Measurements from ENCODE around the gene DLEC1. TPM values are rescaled to one million over a fixed set of nuclear protein-coding genes. Genes with fewer than 3 reads are reported as not detected.

DLEC1 gene
- total and polyA plus RNA-seq, 7 experiments from 2014 or later = 0.41 to 9.4 (median 5.6) TPM

DNA sequence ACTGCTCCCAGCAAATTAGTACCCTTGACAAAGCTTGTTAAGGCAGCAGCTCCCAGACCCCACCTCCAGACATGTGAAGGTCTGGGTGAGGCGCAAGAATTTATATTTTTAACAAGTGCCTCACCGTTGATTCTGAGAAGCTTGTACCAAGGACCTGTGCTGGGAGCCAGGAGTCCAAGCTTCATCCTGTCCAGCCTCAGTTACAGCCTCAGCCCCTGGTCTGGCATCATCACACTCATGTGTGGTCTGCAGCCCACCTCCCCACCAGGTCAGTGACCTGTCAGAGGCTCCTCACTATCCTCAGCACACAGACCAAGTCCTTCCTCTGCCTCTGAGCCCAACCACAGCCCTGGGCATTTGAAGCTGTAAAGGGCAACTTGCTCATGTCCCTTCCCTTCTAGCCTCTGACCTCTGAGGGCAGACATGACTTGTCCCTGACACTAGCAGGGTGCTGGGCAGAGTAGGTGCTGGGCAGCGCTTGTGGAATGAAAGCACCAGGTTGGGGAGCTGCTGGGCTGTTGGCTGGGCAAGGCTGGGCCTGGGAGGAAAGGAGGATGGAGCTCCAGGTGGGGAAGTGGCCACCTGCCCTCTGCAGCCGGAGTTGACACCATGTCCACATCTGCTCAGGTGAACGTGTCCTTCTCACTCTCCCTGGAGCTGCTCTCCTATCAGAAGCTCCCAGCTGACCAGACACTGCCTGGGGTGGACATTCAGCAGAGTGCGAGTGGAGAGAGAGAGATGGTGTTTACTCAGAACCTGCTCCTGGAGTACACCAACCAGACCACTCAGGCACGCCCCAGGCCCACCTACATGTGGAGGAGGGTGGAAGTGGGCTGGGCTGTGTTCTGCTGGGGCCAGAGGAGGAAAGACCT lies 81.0 kb downstream of the DLEC1 start:
- intact Hi-C loops (cut with micrococcal nuclease) = loop anchor here (2.0 to 5.0 kb wide), 5 partner anchors 92 to 532 kb away; partner anchors contain the start of gene XYLB (in 2 of the 2)
- CTCF ChIA-PET = interaction anchor here (1.3 to 2.6 kb wide), 2 partner anchors 59 to 360 kb away, joined by 3 to 10 read pairs; no protein-coding TSS in a partner anchor
- Mint-ChIP-seq H3K4me1 (peaks cover 4 to 20% (median 9%) of the 10 kb centered on the region in 7 donors), H3K27me3 (no peaks in the 10 kb centered on the region), H3K4me3 (no peak overlapping the region), H3K36me3 (peaks cover 0 to 16% (median 11%) of the 10 kb centered on the region in 5 donors), H3K27ac (peak overlapping the region in 5 of 9 donors; percentile 14 to 90 (median 61)), H3K9me3 (no peaks in the 10 kb centered on the region)
- Histone ChIP-seq H3K27ac (ENCODE audit: low read depth, low read length) (no peak overlapping the region), H3K36me3 (ENCODE audit: control insufficient read depth in 2 of 3, insufficient read depth in 3 of 3, low read length in 3 of 3) (peaks cover 0 to 50% (median 7%) of the 10 kb centered on the region in 3 experiments), H3K27me3 (ENCODE audit: control insufficient read depth in 2 of 2, insufficient read depth in 2 of 2, low read length in 2 of 2) (no peaks in the 10 kb centered on the region), H3K4me3 (ENCODE audit: low read length) (no peak overlapping the region), H3K4me1 (ENCODE audit: control insufficient read depth in 2 of 2, insufficient read depth in 2 of 2, low read length in 2 of 2) (no peaks in the 10 kb centered on the region), H3K9me3 (ENCODE audit: control insufficient read depth in 2 of 3, low read length in 3 of 3) (no peaks in the 10 kb centered on the region)
- no peak for ATAC-seq
- POLR2A ChIA-PET = no interaction called here
- no peak for DNase-seq

DNA sequence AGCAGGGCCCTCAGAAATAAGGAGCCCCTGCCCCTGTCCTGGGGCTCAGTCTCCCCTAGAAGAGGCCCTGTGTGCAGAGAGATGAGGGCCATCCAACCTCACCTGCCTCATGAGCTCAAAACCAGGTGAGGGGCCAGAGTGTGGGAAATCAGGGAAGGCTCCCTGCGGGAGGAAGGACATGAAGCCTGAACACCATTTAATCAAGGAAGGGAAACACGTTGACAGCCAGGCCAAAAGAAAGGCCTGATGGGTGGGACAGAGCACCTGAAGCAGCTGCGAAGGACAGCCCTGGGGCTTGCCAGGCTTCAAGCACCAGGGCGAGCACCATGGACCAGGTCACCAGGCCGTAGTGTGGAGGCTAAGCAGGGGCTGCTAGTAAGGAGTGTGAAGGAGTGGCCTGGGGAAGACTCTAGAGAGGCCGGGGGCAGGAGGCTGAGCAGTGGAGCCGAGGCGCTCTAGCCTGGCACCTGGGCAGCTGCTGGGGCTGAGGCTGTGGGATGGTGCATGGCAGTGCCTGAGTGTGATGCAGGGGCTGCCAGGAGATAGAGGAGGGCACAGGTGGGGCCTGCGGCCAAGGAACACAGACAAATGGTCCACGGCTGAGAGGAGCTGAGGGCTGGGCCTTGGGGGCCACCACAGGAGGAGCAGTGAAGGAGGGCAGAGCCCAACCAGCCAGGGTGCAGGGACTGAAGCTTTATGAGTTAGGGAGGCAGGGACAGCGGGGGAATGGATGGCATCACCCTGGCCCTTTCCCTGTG lies 81.9 kb downstream of the DLEC1 start:
- Histone ChIP-seq H3K27me3 (ENCODE audit: control insufficient read depth in 2 of 2, insufficient read depth in 2 of 2, low read length in 2 of 2) (no peaks in the 10 kb centered on the region), H3K4me3 (ENCODE audit: low read length) (no peak overlapping the region), H3K9me3 (ENCODE audit: control insufficient read depth in 2 of 3, low read length in 3 of 3) (no peaks in the 10 kb centered on the region), H3K36me3 (ENCODE audit: control insufficient read depth in 2 of 3, insufficient read depth in 3 of 3, low read length in 3 of 3) (peaks cover 3 to 58% (median 7%) of the 10 kb centered on the region in 3 experiments), H3K27ac (ENCODE audit: low read depth, low read length) (no peak overlapping the region), H3K4me1 (ENCODE audit: control insufficient read depth in 2 of 2, insufficient read depth in 2 of 2, low read length in 2 of 2) (no peaks in the 10 kb centered on the region)
- intact Hi-C loops (cut with micrococcal nuclease) = no loop called here
- H3K27me3 Mint-ChIP-seq = no peaks in the 10 kb centered on the region
- peak overlapping the region in 2 of 9 donors; percentile 29 to 32 for H3K27ac Mint-ChIP-seq
- H3K36me3 Mint-ChIP-seq = peaks cover 0 to 24% (median 12%) of the 10 kb centered on the region in 5 donors
- POLR2A ChIA-PET = no interaction called here
- H3K9me3 Mint-ChIP-seq = no peaks in the 10 kb centered on the region
- ATAC-seq (no peak), DNase-seq (no peak)
- CTCF ChIA-PET = interaction anchor here (2.6 kb wide), 1 partner anchor 359 kb away, joined by 10 read pairs; no protein-coding TSS in a partner anchor
- no peak overlapping the region for H3K4me3 Mint-ChIP-seq
- H3K4me1 Mint-ChIP-seq = peaks cover 4 to 20% (median 10%) of the 10 kb centered on the region in 7 donors

DNA sequence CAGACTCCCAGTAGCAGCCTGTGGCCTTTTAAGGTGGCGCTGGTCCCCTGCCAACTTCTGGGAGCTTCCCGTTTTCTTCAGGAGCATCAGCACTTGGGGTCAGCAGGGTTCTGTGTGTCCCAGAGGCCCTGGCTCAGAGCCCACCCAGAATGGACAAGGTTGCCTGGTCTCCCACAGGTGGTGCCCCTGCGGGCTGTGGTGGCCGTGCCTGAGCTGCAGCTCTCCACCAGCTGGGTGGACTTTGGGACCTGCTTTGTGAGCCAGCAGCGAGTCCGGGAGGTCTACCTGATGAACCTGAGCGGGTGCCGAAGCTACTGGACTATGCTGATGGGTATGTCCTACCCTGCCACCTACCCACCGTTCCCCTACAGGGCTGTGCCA lies 82.4 kb downstream of the DLEC1 start:
- Mint-ChIP-seq H3K27ac (no peak overlapping the region), H3K27me3 (no peaks in the 10 kb centered on the region), H3K4me1 (peaks cover 4 to 20% (median 9%) of the 10 kb centered on the region in 7 donors), H3K9me3 (no peaks in the 10 kb centered on the region), H3K4me3 (no peak overlapping the region), H3K36me3 (peaks cover 0 to 25% (median 12%) of the 10 kb centered on the region in 5 donors)
- CTCF ChIA-PET = no interaction called here
- Histone ChIP-seq H3K27me3 (ENCODE audit: control insufficient read depth in 2 of 2, insufficient read depth in 2 of 2, low read length in 2 of 2) (no peaks in the 10 kb centered on the region), H3K4me1 (ENCODE audit: control insufficient read depth in 2 of 2, insufficient read depth in 2 of 2, low read length in 2 of 2) (no peaks in the 10 kb centered on the region), H3K9me3 (ENCODE audit: control insufficient read depth in 2 of 3, low read length in 3 of 3) (no peaks in the 10 kb centered on the region), H3K27ac (ENCODE audit: low read depth, low read length) (no peak overlapping the region), H3K36me3 (ENCODE audit: control insufficient read depth in 2 of 3, insufficient read depth in 3 of 3, low read length in 3 of 3) (peaks cover 7 to 64% (median 9%) of the 10 kb centered on the region in 3 experiments), H3K4me3 (ENCODE audit: low read length) (no peak overlapping the region)
- ATAC-seq = no peak
- DNase-seq = no peak
- POLR2A ChIA-PET = no interaction called here
- intact Hi-C loops (cut with micrococcal nuclease) = no loop called here

DNA sequence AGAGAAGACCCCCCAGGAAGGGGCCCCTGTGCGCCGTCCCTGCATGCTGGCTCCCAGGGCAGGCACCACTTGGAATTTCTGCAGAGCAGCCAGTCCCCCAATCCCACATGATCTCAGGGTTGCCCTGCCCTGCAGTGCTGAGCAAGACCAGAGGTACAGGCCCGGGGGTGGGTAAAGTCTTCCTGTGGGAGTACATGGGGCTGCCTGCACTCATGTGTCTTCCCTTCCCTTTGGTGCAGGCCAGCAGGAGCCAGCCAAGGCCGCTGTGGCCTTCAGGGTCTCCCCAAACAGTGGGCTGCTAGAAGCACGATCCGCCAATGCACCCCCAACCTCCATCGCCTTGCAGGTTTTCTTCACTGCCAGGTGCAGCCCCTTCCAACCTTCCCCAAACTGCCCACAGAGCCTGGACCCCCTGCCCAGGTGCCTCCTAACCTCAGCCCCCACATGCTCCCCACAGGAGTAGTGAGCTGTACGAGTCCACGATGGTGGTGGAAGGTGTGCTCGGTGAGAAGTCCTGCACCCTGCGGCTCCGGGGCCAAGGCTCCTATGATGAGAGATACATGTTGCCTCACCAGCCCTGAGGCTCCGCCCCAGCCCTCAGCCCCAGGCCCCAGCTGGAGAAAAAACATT lies 82.9 kb downstream of the DLEC1 start:
- H3K36me3 Mint-ChIP-seq = peaks cover 0 to 29% (median 12%) of the 10 kb centered on the region in 5 donors
- H3K9me3 ChIP-seq (ENCODE audit: control insufficient read depth in 2 of 3, low read length in 3 of 3) = no peaks in the 10 kb centered on the region
- H3K4me3 Mint-ChIP-seq = no peak overlapping the region
- ChIA-PET CTCF (no interaction called here), POLR2A (no interaction called here)
- ATAC-seq (no peak), DNase-seq (peak in 1 of 9 donors; percentile 16)
- H3K4me3 ChIP-seq (ENCODE audit: low read length) = no peak overlapping the region
- no peaks in the 10 kb centered on the region for H3K27me3 Mint-ChIP-seq
- H3K4me1 ChIP-seq (ENCODE audit: control insufficient read depth in 2 of 2, insufficient read depth in 2 of 2, low read length in 2 of 2) = no peaks in the 10 kb centered on the region
- intact Hi-C loops (cut with micrococcal nuclease) = no loop called here
- H3K9me3 Mint-ChIP-seq = no peaks in the 10 kb centered on the region
- peaks cover 11 to 69% (median 14%) of the 10 kb centered on the region in 3 experiments for H3K36me3 ChIP-seq (ENCODE audit: control insufficient read depth in 2 of 3, insufficient read depth in 3 of 3, low read length in 3 of 3)
- no peak overlapping the region for H3K27ac ChIP-seq (ENCODE audit: low read depth, low read length)
- H3K27me3 ChIP-seq (ENCODE audit: control insufficient read depth in 2 of 2, insufficient read depth in 2 of 2, low read length in 2 of 2) = no peaks in the 10 kb centered on the region
- peak overlapping the region in 2 of 9 donors; percentile 1 to 52 for H3K27ac Mint-ChIP-seq
- peaks cover 4 to 20% (median 9%) of the 10 kb centered on the region in 7 donors for H3K4me1 Mint-ChIP-seq

DNA sequence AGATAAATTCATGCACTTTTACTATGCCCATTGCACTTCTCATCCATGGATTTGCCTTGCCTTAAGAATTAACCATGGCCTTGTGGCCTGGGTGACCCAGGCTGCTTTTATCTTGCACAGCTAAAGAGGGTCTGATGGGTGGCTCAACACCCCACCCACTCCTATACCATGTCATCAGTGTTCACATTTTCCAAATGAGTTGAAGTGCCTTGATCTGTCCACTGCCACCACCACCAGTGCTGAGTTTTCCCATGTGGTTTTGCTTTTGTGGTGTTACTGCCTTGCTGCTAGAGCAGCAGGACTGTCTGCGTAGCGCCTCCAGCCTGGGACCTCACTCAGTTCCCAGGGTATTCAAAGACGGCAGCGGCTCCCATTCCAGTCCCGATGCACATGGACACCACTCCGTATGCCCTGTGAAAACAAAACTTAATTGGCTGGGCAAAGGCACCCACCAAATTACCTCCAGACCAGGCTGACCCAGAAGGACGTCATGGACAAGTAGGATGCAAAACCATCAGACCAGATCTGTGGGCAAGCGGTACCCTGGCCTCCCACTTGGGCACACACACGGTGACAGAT lies 83.8 kb downstream of the DLEC1 start:
- Mint-ChIP-seq H3K4me3 (no peak overlapping the region), H3K36me3 (peaks cover 0 to 37% (median 12%) of the 10 kb centered on the region in 5 donors), H3K9me3 (no peaks in the 10 kb centered on the region), H3K27ac (peak overlapping the region in 2 of 9 donors; percentile 45 to 77), H3K4me1 (peaks cover 4 to 20% (median 10%) of the 10 kb centered on the region in 7 donors), H3K27me3 (no peaks in the 10 kb centered on the region)
- H3K36me3 ChIP-seq (ENCODE audit: control insufficient read depth in 2 of 3, insufficient read depth in 3 of 3, low read length in 3 of 3) = peaks cover 19 to 78% (median 23%) of the 10 kb centered on the region in 3 experiments
- ChIA-PET POLR2A (no interaction called here), CTCF (no interaction called here)
- DNase-seq (peak in 1 of 9 donors; percentile 18), ATAC-seq (no peak)
- no peaks in the 10 kb centered on the region for H3K4me1 ChIP-seq (ENCODE audit: control insufficient read depth in 2 of 2, insufficient read depth in 2 of 2, low read length in 2 of 2)
- no peaks in the 10 kb centered on the region for H3K9me3 ChIP-seq (ENCODE audit: control insufficient read depth in 2 of 3, low read length in 3 of 3)
- H3K27me3 ChIP-seq (ENCODE audit: control insufficient read depth in 2 of 2, insufficient read depth in 2 of 2, low read length in 2 of 2) = no peaks in the 10 kb centered on the region
- no peak overlapping the region for H3K4me3 ChIP-seq (ENCODE audit: low read length)
- intact Hi-C loops (cut with micrococcal nuclease) = no loop called here
- no peak overlapping the region for H3K27ac ChIP-seq (ENCODE audit: low read depth, low read length)

Measured in naive thymus-derived CD4-positive, alpha-beta T cell (primary cell).